HL-60 (cell line): ENCODE results near the gene TVP23C.
"Not testable (repeated sequence)": the region's sequence is repeated elsewhere in the genome, so short reads cannot be mapped to it uniquely, and the experiment has no call there.

Experiments
- DNase-seq, 2 experiments: peaks; one replicate each; pipeline ENCODE4 v3.0.0-alpha.2; 2010 to 2020; ENCODE audit warnings: low read depth in 1 of 2, low spot score in 1 of 2
- H3K27ac ChIP-seq: fragments of 250-450 bp; sonication (Bioruptor Pico); replicated peaks from 2 replicates; pipeline ENCODE4 v1.5.1; 2020; ENCODE audit warnings: mild to moderate bottlenecking, moderate library complexity
- H3K27me3 ChIP-seq: fragments of 250-450 bp; sonication (Bioruptor Pico); 2 replicates; pipeline ENCODE4 v1.5.1; 2021; ENCODE audit warnings: mild to moderate bottlenecking, moderate library complexity; ENCODE audit not compliant: insufficient read depth, poor library complexity, severe bottlenecking
- H3K4me3 ChIP-seq: replicated peaks from 2 replicates; pipeline ENCODE4 v1.5.1; 2011; ENCODE audit warnings: mild to moderate bottlenecking, control low read depth, low read length; ENCODE audit not compliant: insufficient read depth
- long read RNA-seq: library from polyadenylated mRNA; unstranded; transcript quantifications from one replicate; pipeline ENCODE4 v2.0.0, GENCODE V29; 2020

Gene TVP23C
- long read RNA-seq, result 0 reads

GRCh38 chr17:15563375-15563857 is at the start of gene TVP23C:
TSS of gene TVP23C (minus strand) at chr17:15563483. CDS start at chr17:15563448, 35 bp downstream.
- DNase-seq, result peak; percentile 45 to 57
- H3K27me3 ChIP-seq, result not testable (repeated sequence)
- Histone ChIP-seq H3K27ac (0 out of 2 replicates have a peak within 1 kb of the TSS, but pooled peaks have one; percentile 43), H3K4me3 (peak within 1 kb of the TSS; percentile 60)

DNA sequence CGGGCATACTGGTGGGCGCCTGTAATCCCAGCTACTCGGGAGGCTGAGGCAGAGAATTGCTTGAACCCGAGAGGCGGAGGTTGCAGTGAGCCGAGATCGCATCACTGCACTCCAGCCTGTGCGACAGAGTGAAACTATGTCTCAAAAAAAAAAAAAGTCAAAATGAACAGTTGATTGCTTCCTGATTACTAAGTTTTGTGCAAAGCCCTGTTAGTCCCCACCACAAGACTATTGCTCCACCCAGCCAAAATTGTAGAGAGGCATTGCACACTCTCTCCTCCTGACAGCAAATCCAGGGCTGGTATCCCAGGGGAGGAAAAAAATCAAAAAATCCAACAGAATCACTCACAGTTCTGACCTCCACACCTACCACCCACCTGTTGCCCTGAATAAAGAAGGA is 29.7 kb upstream of the TVP23C start:
- peak in 1 of 2 experiments; percentile 20 for DNase-seq
- H3K4me3 ChIP-seq, H3K27me3 ChIP-seq, H3K27ac ChIP-seq: not testable (repeated sequence)

GRCh38 chr17:15591986-15592385 is 28.7 kb upstream of the TVP23C start:
- DNase-seq, H3K4me3 ChIP-seq, H3K27me3 ChIP-seq, H3K27ac ChIP-seq: not testable (repeated sequence)

DNA sequence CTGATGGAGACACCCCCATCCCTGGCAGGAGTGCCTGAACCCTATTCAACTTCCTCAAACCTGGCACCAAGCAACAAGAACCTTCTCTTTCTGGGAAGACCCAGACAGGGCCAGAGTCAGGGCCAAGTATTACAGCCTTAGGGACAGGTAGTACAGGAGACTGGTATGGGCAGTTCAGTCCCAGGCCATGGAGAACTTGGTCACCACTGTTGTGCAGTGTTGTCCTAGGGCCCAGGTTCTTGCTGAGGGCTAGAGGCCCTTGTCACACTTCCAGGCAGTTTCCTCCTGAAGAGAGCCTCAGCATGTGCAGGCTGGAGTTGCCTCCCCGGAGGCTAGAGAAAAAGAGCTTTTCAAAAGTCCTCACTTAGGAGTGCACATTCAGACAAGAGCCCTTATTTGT is 27.6 kb upstream of the TVP23C start:
- not testable (repeated sequence) for DNase-seq

GRCh38 chr17:15589544-15590536 is 26.6 kb upstream of the TVP23C start:
- peak in 1 of 2 experiments; percentile 16 for DNase-seq
- not testable (repeated sequence) for H3K4me3 ChIP-seq, H3K27me3 ChIP-seq, H3K27ac ChIP-seq

More for the DNA sequence above, 27.6 kb upstream of the TVP23C start:
- not testable (repeated sequence) for H3K27ac ChIP-seq, H3K4me3 ChIP-seq, H3K27me3 ChIP-seq

GRCh38 chr17:15588017-15588416 is 24.7 kb upstream of the TVP23C start:
- H3K27ac ChIP-seq, H3K27me3 ChIP-seq, H3K4me3 ChIP-seq, DNase-seq: not testable (repeated sequence)

- DNase-seq, H3K27me3 ChIP-seq, H3K27ac ChIP-seq, H3K4me3 ChIP-seq: not testable (repeated sequence)
Measured at GRCh38 chr17:15583313-15583712, 20.0 kb upstream of the TVP23C start.

DNA sequence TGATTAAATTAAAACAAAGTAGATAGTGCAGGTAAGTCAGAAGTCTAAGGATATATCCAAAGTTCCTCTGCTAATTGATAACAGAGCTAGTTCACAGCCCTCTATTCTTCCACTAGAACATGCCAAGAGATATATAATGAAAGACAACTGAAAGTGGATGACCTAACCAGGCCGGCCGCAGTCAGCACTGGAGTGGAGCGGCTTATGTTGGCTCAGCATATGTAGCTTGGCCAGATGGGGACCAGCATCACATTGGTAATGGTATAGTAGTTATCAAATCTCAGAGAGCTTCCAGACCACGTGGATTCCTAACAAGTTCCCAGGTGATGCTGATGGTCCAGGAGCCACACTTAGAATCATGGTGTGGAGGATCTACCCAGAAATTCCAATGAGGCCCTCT is 18.2 kb upstream of the TVP23C start:
- DNase-seq, H3K27ac ChIP-seq, H3K27me3 ChIP-seq, H3K4me3 ChIP-seq: not testable (repeated sequence)

GRCh38 chr17:15576848-15577247 is 13.6 kb upstream of the TVP23C start:
- not testable (repeated sequence) for H3K4me3 ChIP-seq, DNase-seq, H3K27me3 ChIP-seq, H3K27ac ChIP-seq

DNA sequence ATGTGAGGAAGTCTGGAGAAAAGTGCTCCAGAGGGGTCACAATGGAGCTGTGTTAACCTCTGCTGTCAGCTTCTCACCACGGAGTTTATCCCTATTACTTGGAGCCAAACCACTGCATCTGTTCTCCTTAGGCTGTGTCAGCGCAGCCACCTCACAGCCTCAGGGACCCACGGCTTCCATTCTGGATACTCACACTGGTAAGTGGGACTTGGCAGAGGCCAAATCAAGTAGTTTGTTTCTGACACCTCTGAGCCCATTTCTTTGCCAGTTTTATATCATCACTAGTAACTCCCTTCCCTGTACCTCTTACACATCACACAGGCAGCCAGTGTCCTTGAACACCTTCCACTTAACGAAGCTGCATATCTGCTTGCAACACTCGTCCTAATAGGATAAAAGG is 11.4 kb upstream of the TVP23C start:
- H3K27me3 ChIP-seq, H3K4me3 ChIP-seq, H3K27ac ChIP-seq, DNase-seq: not testable (repeated sequence)

GRCh38 chr17:15573870-15574269 is 10.6 kb upstream of the TVP23C start:
- not testable (repeated sequence) for DNase-seq, H3K27me3 ChIP-seq, H3K4me3 ChIP-seq, H3K27ac ChIP-seq

DNA sequence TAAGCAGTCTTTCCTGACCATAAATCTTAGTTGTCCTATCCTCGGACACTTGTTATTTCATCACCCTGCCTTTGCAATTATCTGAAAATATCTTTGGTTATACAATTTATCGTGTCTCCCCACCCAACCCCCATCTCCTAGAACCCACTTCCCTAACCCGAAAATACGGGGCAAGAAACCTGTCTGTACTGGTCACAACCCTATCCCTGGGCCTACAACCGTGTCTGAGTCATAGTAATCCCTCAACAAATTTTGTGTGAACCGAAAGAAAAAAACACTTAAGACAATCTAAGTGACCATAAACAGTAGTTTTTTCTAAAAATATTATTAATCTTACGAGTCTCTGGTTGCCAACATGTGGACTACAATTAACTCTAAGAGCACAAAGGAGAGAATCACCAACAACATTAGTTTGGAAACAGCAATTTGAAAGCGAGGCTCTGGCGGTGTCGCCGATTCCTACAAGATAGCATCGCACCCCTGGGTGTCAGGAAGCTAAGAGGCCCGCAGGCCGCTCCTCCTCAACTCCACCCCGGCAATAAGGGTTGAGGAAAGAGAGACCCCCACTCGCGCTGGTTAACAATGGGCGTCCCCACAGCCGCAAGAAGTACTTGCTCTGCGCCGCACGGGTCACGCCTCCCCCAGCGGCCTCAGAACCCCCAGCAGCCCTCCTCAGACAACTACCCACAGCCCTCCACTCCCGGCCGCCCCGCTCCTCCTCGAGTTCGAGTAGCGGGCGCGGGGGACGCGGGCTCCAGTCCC is 489 bp downstream of the TVP23C start:
- H3K27me3 ChIP-seq, DNase-seq: not testable (repeated sequence)
- peak overlapping the region; percentile 60 for H3K4me3 ChIP-seq
- 0 out of 2 replicates have a peak overlapping the region, but pooled peaks have one; percentile 43 for H3K27ac ChIP-seq

DNA sequence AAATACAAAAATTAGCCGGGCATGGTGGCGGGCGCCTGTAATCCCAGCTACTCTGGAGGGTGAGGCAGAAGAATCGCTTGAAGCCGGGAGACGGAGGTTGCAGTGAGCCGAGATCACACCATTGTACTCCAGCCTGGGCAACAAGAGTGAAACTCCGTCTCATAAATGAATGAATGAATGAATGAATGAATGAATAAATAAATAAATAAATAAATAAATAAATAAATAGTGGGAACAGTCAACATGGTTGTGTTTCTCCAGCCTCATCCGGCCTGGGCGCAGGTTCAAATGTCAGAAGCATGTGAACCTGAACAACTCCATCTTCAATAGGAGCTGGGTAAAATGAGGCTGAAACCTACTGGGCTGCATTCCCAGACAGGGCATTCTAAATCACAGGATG is 1.8 kb downstream of the TVP23C start:
- H3K4me3 ChIP-seq, H3K27me3 ChIP-seq, DNase-seq, H3K27ac ChIP-seq: not testable (repeated sequence)

DNA sequence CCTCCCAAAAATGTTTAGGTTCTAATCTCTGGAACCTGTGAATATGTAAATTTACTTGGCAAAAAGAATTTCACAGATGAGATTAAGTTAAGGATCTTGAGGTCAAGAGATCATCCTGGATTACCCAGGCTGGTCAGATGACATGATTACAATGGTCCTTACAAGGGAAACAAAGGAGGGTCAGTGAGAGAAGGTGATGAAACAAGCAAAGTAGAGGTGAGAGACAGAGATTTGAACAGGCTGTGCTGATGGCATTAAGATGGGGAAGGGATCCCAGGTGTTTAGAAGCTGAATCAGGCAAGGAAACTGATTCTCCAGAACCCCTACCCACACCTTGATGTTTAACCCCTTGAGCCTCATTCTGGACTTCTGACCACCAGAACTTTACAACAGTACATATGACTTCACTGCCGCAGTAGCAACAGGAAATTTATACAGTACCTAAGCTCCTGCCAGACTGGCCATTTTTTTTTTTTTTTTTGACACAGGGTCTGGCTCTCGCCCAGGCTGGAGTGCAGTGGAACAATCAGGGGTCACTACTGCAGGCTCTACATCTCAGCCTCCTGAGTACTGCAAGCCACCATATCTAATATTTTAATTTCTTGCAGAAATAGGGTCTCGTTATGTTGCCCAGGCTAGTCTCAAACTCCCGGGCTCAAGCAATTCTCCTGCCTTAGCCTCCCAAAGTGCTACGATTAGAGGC is 4.7 kb downstream of the TVP23C start:
- H3K4me3 ChIP-seq, H3K27ac ChIP-seq, H3K27me3 ChIP-seq, DNase-seq: not testable (repeated sequence)
